ENCODE data around the gene HIVEP2. TPM values are rescaled to one million over a fixed set of nuclear protein-coding genes. Genes with fewer than 3 reads are reported as not detected.

Gene HIVEP2
- polyA plus RNA-seq, 3 donors: 0.16 to 1.4 (median 0.64) TPM

- no peak overlapping the region for H3K4me2 ChIP-seq (replicated peaks; ENCODE audit: extremely low read depth, low read length, poor library complexity, severe bottlenecking)
- H3K79me2 ChIP-seq (ENCODE audit: insufficient read depth, low read length): no peaks in the 10 kb centered on the region
- no peaks in the 10 kb centered on the region for H3K27me3 ChIP-seq (ENCODE audit: control insufficient read depth in 2 of 2, insufficient read depth in 2 of 2, low read length in 2 of 2)
- WGBS (ENCODE audit: insufficient coverage): no CpG with 5 or more reads among the region's 2 CpGs
- peaks cover 0 to 3% (median 0%) of the 10 kb centered on the region in 7 donors for H3K9me3 Mint-ChIP-seq
- no peak overlapping the region for H3K4me3 Mint-ChIP-seq
- no peak overlapping the region for H3K27ac Mint-ChIP-seq
- no peak overlapping the region for H2AFZ ChIP-seq (ENCODE audit: insufficient read depth, low read depth, low read length, poor library complexity, severe bottlenecking)
- no peaks in the 10 kb centered on the region for H3K36me3 Mint-ChIP-seq
- no peak for DNase-seq
- H3K4me1 Mint-ChIP-seq: peaks cover 34% of the 10 kb centered on the region
- H3K4me1 ChIP-seq (ENCODE audit: control insufficient read depth in 1 of 2, insufficient read depth in 2 of 2, low read length in 2 of 2): peaks cover 33 to 41% of the 10 kb centered on the region in 2 donors
- intact Hi-C loops (cut with micrococcal nuclease): loop anchor here in 1 of 2 donors (10.0 kb wide), 1 partner anchor 206 kb away; no protein-coding TSS in a partner anchor
- no peaks in the 10 kb centered on the region for H3K9me3 ChIP-seq (replicated peaks in 1 of 2; ENCODE audit: control insufficient read depth in 1 of 2, insufficient read depth in 1 of 2, low read length in 2 of 2)
- no peak for TF ChIP-seq CTCF (IDR thresholded peaks at IDR 0.05)
- H3K27ac ChIP-seq (ENCODE audit: low read depth in 1 of 2, low read length in 2 of 2): no peak overlapping the region
- H3K4me3 ChIP-seq (replicated peaks in 1 of 3; ENCODE audit: low read depth in 2 of 3, low read length in 3 of 3): no peak overlapping the region
- peaks cover 0 to 7% (median 0%) of the 10 kb centered on the region in 3 donors for H3K27me3 Mint-ChIP-seq (ENCODE audit: low read depth in 3 of 3)
- H4K20me1 ChIP-seq (ENCODE audit: insufficient read depth, low read length): no peaks in the 10 kb centered on the region
- no peaks in the 10 kb centered on the region for H3K36me3 ChIP-seq (replicated peaks in 1 of 2; ENCODE audit: control insufficient read depth in 1 of 2, insufficient read depth in 2 of 2, low read length in 2 of 2)
- no peak overlapping the region for H3K9ac ChIP-seq (ENCODE audit: insufficient read depth, low read length, poor library complexity, severe bottlenecking)
These were observed 236.3 kb downstream of the HIVEP2 start for GRCh38 chr6:142708651-142709050.

- no peak for TF ChIP-seq CTCF (IDR thresholded peaks at IDR 0.05)
- Histone ChIP-seq H3K9me3 (replicated peaks in 1 of 2; ENCODE audit: control insufficient read depth in 1 of 2, insufficient read depth in 1 of 2, low read length in 2 of 2) (no peaks in the 10 kb centered on the region), H4K20me1 (ENCODE audit: insufficient read depth, low read length) (no peaks in the 10 kb centered on the region), H3K4me1 (ENCODE audit: control insufficient read depth in 1 of 2, insufficient read depth in 2 of 2, low read length in 2 of 2) (peaks cover 47 to 55% of the 10 kb centered on the region in 2 donors), H3K27me3 (ENCODE audit: control insufficient read depth in 2 of 2, insufficient read depth in 2 of 2, low read length in 2 of 2) (no peaks in the 10 kb centered on the region), H2AFZ (ENCODE audit: insufficient read depth, low read depth, low read length, poor library complexity, severe bottlenecking) (no peak overlapping the region), H3K4me2 (replicated peaks; ENCODE audit: extremely low read depth, low read length, poor library complexity, severe bottlenecking) (no peak overlapping the region), H3K9ac (ENCODE audit: insufficient read depth, low read length, poor library complexity, severe bottlenecking) (no peak overlapping the region), H3K36me3 (replicated peaks in 1 of 2; ENCODE audit: control insufficient read depth in 1 of 2, insufficient read depth in 2 of 2, low read length in 2 of 2) (no peaks in the 10 kb centered on the region), H3K79me2 (ENCODE audit: insufficient read depth, low read length) (no peaks in the 10 kb centered on the region), H3K27ac (ENCODE audit: low read depth in 1 of 2, low read length in 2 of 2) (no peak overlapping the region), H3K4me3 (replicated peaks in 1 of 3; ENCODE audit: low read depth in 2 of 3, low read length in 3 of 3) (no peak overlapping the region)
- no peak overlapping the region for H3K4me3 Mint-ChIP-seq
- H3K27ac Mint-ChIP-seq: peak overlapping the region in 6 of 7 donors; percentile 12 to 84 (median 63)
- H3K4me1 Mint-ChIP-seq: peaks cover 48% of the 10 kb centered on the region
- intact Hi-C loops (cut with micrococcal nuclease): loop anchor here in 1 of 2 donors (10.0 kb wide), 1 partner anchor 208 kb away; no protein-coding TSS in a partner anchor
- no CpG with 5 or more reads among the region's 2 CpGs for WGBS (ENCODE audit: insufficient coverage)
- H3K27me3 Mint-ChIP-seq (ENCODE audit: low read depth in 3 of 3): peaks cover 0 to 4% (median 0%) of the 10 kb centered on the region in 3 donors
- no peaks in the 10 kb centered on the region for H3K36me3 Mint-ChIP-seq
- no peak for DNase-seq
- peaks cover 0 to 3% (median 0%) of the 10 kb centered on the region in 7 donors for H3K9me3 Mint-ChIP-seq
These were observed 237.7 kb downstream of the HIVEP2 start for GRCh38 chr6:142707255-142707654.
